Muscle layer of colon (tissue), 2 donors: ENCODE data around the gene PLRG1.

Source experiments
- H3K27ac ChIP-seq: one replicate; pipeline ENCODE4 v1.7.0; 2013; ENCODE audit warnings: low read depth, mild to moderate bottlenecking, low read length, moderate library complexity
- H3K27me3 ChIP-seq, 2 donors: one replicate each; pipeline ENCODE4 v1.7.0; 2013; ENCODE audit warnings: low read length in 2 of 2, mild to moderate bottlenecking in 2 of 2; ENCODE audit not compliant: insufficient read depth in 2 of 2, control insufficient read depth in 1 of 2
- H3K36me3 ChIP-seq: one replicate; pipeline ENCODE4 v1.7.0; 2013; ENCODE audit warnings: mild to moderate bottlenecking, low read length; ENCODE audit not compliant: insufficient read depth
- H3K4me1 ChIP-seq: one replicate; pipeline ENCODE4 v1.7.0; 2013; ENCODE audit warnings: mild to moderate bottlenecking, low read length; ENCODE audit not compliant: insufficient read depth
- H3K4me3 ChIP-seq, 2 donors: one replicate each; pipeline ENCODE4 v1.7.0; 2013; ENCODE audit warnings: low read length in 2 of 2, low read depth in 1 of 2, mild to moderate bottlenecking in 1 of 2, moderate library complexity in 1 of 2
- H3K9ac ChIP-seq: one replicate; pipeline ENCODE4 v1.7.0; 2013; ENCODE audit warnings: low read length
- H3K9me3 ChIP-seq: one replicate; pipeline ENCODE4 v1.7.0; 2013; ENCODE audit warnings: mild to moderate bottlenecking, low read length
- donor health status: abdominal sarcoma.
- donor health status: Adenocarcinoma of cecum.

The PLRG1 gene

GRCh38 chr4:154490234-154490582 lies 60.0 kb downstream of the PLRG1 start:
- Histone ChIP-seq H3K27ac (no peak overlapping the region), H3K9ac (no peak overlapping the region), H3K27me3 (peaks cover 0 to 5% of the 10 kb centered on the region in 2 donors), H3K4me3 (peak overlapping the region; percentile 63 to 77), H3K9me3 (no peaks in the 10 kb centered on the region), H3K36me3 (no peaks in the 10 kb centered on the region), H3K4me1 (peaks cover 10% of the 10 kb centered on the region)

DNA sequence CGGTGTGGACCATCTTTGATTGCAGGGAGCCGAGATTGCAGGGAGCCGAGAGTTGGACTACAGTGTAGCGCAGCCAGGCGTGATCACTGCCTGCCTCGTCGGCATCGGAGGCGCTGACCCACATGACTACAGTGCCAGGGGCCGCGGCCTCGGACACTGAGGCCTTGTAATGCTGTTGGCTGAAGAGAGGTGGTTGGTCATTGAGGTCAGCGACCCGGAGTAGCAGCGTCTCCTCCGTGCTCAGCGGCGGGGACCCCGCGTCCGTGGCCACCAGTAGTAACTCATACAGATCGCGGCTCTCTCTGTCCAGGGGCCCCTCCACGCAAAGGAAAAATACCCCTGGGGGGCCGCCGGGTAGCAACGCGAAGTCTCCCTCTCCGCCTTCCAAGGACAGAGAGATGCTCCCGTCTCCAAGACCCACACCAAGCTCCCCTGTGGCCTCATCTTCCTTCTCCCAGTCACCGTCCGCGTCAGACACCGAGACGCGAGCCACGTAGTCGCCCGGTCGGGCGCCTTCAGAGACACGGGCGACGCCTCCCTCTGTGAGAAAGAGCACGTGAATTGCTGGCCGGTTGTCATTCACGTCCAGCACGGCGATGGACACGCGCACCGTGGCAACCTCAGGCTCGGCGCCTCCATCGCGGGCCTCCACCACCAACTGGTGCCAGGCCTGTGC lies 60.5 kb downstream of the PLRG1 start:
- peak overlapping the region; percentile 16 to 63 for H3K4me3 ChIP-seq
- H3K27ac ChIP-seq, result no peak overlapping the region
- peaks cover 10% of the 10 kb centered on the region for H3K4me1 ChIP-seq
- no peak overlapping the region for H3K9ac ChIP-seq
- no peaks in the 10 kb centered on the region for H3K36me3 ChIP-seq
- no peaks in the 10 kb centered on the region for H3K9me3 ChIP-seq
- H3K27me3 ChIP-seq, result peaks cover 0 to 5% of the 10 kb centered on the region in 2 donors

GRCh38 chr4:154487145-154487544 lies 63.1 kb downstream of the PLRG1 start:
- H3K36me3 ChIP-seq, result no peaks in the 10 kb centered on the region
- H3K9me3 ChIP-seq, result no peaks in the 10 kb centered on the region
- peaks cover 0 to 5% of the 10 kb centered on the region in 2 donors for H3K27me3 ChIP-seq
- no peak overlapping the region for H3K9ac ChIP-seq
- no peak overlapping the region for H3K27ac ChIP-seq
- H3K4me1 ChIP-seq, result peaks cover 7% of the 10 kb centered on the region
- no peak overlapping the region for H3K4me3 ChIP-seq

DNA sequence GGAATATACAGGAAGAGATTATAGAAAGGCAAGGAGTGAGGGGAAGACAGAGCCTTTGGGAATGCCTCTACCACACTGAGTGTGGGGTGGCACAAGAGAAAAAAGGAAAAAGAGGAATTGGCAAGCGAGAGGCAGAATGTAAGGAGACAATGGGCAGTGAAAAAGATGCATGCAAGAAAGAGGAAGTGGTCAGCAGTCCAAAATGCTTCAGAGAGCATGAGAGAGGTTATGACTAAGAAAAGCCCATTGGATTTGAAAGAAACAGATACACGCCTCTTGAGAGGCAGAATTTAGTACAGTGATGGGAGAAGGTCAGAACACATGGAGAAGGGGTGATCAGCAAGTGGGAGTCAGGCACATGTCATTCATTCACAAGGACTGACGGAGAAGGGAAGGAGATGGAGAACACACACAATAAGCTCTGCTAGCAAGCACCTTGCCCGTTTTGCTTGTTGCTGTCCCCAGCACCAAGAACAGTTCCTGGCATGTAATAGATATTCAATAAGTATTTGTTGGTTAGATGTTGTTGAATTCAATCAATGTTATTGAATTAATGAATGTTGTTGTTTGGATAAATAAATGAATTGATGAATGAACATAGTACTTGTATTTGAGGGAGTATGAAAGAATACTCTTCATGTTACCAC lies 65.0 kb downstream of the PLRG1 start:
- H3K27ac ChIP-seq, result no peak overlapping the region
- peaks cover 5% of the 10 kb centered on the region for H3K4me1 ChIP-seq
- H3K4me3 ChIP-seq, result no peak overlapping the region
- H3K9me3 ChIP-seq, result no peaks in the 10 kb centered on the region
- H3K9ac ChIP-seq, result no peak overlapping the region
- H3K36me3 ChIP-seq, result no peaks in the 10 kb centered on the region
- H3K27me3 ChIP-seq, result peaks cover 0 to 4% of the 10 kb centered on the region in 2 donors
